Measurements from ENCODE around the gene ANKRD39. TPM values are rescaled to one million over a fixed set of nuclear protein-coding genes. Genes with fewer than 3 reads are reported as not detected.

Gene ANKRD39
- total and polyA plus RNA-seq, 10 of the 15 experiments (the other 5 are each of a cell fraction or from before 2014, with no cell fraction given): 7.4 to 36.2 (median 23.7) TPM

DNA sequence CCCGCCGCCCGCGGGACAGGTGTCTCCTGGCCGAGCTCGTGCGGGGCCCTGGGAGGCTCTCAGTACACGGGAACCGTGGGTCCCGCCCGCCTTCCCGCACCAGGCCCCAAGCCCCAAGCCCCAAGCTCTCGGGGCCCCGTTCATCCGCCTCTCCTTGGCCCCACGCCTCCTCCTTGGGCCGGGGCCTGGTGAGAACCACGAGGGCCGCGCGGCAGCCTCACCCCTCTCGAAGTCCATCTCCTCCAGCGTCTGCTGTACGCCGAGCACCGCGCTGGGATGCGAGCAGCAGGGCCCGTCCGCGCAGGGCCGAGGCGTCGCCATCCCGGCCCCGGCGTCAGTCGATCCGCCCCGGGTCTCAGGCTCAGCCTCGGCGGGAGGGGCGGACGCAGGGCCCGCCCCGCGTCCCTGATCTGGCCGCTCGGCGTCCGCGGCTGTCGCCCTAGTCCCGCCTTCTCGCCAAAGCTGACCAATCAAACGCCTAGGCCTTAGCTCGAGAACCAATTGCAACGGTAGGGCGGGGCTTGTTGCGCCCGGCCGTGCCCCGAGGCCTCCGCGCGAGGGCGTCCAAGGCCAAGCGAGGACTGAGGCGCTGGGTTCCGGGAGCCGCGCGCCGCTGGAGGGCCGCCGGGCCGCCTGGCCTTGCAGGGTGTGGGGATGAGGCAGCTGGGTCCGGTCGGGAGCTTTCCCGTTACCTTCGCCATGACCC is at the start of gene ANKRD39 (continued):
- TF ChIP-seq FOXK2 (IDR thresholded peaks at IDR 0.05) (peak; percentile 68), E4F1 (IDR thresholded peaks at IDR 0.05; ENCODE audit: borderline replicate concordance, partially characterized antibody) (peak; percentile 39), SRF (IDR thresholded peaks at IDR 0.05; ENCODE audit: low read depth in 2 of 2, low read length in 2 of 2) (no peak), NR2C1 (IDR thresholded peaks at IDR 0.05) (peak; percentile 62), MTA2 (IDR thresholded peaks at IDR 0.05; ENCODE audit: low read depth) (no peak), CREB1 (IDR thresholded peaks at IDR 0.05; ENCODE audit: low read depth) (peak; percentile 74; the same call in 1 of the 2 replicates), SMAD1 (IDR thresholded peaks at IDR 0.05; ENCODE audit: low read depth, partially characterized antibody) (no peak), ZBTB11 (CRISPR knock-in tag; IDR thresholded peaks at IDR 0.05) (no peak), TCF12 (IDR thresholded peaks at IDR 0.05; ENCODE audit: low read depth, low read length) (0 out of 2 replicates have a peak, but pooled peaks have one; percentile 18), MAX (IDR thresholded peaks at IDR 0.05; ENCODE audit: low read depth, low read length) (no peak), BACH1 (IDR thresholded peaks at IDR 0.05; ENCODE audit: borderline replicate concordance) (peak; percentile 64), EED (IDR thresholded peaks at IDR 0.05; ENCODE audit: low read depth) (peak; percentile 7; the same call in 1 of the 2 replicates), SP1 (IDR thresholded peaks at IDR 0.05; ENCODE audit: low read depth, low read length) (peak; percentile 100), NR2C2 (IDR thresholded peaks at IDR 0.05; ENCODE audit: borderline replicate concordance, control insufficient read depth, insufficient read length, low read depth) (no peak), POLR2AphosphoS5 (IDR thresholded peaks at IDR 0.05; ENCODE audit: low read length) (peak; percentile 72), PAX8 (IDR thresholded peaks at IDR 0.05) (no peak), PBX3 (IDR thresholded peaks at IDR 0.05; ENCODE audit: insufficient replicate concordance, low read depth, low read length) (no peak), NFIC (IDR thresholded peaks at IDR 0.05; ENCODE audit: low read depth, low read length) (no peak), CEBPB (IDR thresholded peaks at IDR 0.05; ENCODE audit: borderline replicate concordance in 1 of 2, low read depth in 2 of 2, low read length in 2 of 2) (no peak), POLR2AphosphoS2 (IDR thresholded peaks at IDR 0.05; ENCODE audit: low read depth, low read length) (peak; percentile 58; the same call in 1 of the 2 replicates), HDAC6 (IDR thresholded peaks at IDR 0.05; ENCODE audit: unreplicated experiment) (no peak), ATF7 (IDR thresholded peaks at IDR 0.05; ENCODE audit: low read depth) (no peak), NFXL1 (IDR thresholded peaks at IDR 0.05; ENCODE audit: borderline replicate concordance) (peak; percentile 80; the same call in 1 of the 2 replicates), SREBF1 (IDR thresholded peaks at IDR 0.05; ENCODE audit: low read length) (no peak), STAT3 (IDR thresholded peaks at IDR 0.05; ENCODE audit: low read depth, low read length) (no peak)

Data from GM12878 (cell line).